ENCODE data around the gene CHTOP. TPM values are rescaled to one million over a fixed set of nuclear protein-coding genes. Genes with fewer than 3 reads are reported as not detected.
A peak's percentile ranks its signal among the peaks of the same experiment; 100 is the strongest.

The CHTOP gene
- total and polyA plus RNA-seq, 2 of the 13 experiments (the other 11 are each of a cell fraction or from before 2014, with no cell fraction given): 38.0 to 51.9 TPM

DNA sequence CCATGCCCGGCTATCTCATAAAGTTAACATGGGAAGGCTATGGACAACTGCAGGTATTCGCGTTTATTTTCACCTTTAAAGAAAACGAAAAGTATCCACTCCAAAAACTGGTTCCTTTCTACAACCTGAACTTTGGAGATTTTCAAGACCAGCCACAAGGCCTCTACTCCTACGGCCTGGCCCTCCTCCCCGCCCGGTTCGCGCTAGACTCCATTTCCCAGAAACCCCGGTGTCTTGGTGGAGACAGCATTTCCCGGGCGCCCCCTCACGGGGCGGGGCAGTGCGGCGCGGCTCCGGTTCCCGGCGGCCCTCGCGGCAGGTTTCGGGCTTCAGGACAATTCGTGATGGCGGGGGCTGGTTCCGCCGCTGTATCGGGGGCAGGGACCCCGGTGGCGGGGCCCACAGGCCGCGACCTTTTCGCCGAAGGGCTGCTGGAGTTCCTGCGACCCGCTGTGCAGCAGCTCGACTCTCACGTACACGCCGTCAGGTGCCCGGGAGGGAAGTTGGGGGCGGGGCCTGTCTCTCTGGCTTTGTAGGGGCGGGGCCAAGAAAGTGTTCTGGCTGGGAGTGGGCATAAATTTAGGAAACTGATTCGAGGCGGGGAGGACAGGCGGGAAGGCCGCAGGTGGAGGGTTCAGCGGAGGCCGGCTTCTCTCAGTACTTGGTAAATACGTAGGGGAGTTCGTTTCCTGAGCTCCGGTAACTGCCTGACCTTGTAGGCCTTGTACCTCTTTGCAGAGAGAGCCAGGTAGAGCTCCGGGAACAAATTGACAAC lies 24.7 kb downstream of the CHTOP start, which contains the start of gene SNAPIN (continued):
- TF ChIP-seq ZNF333 (CRISPR knock-in tag; IDR thresholded peaks at IDR 0.05; ENCODE audit: borderline replicate concordance) (peak; percentile 47; the same call in 1 of the 2 replicates), PHF21A (CRISPR knock-in tag; IDR thresholded peaks at IDR 0.05) (peak; percentile 21; the same call in 1 of the 2 replicates), KDM3A (CRISPR knock-in tag; IDR thresholded peaks at IDR 0.05; ENCODE audit: low read depth) (0 out of 2 replicates have a peak, but pooled peaks have one; percentile 68), KDM5B (CRISPR knock-in tag; IDR thresholded peaks at IDR 0.05; ENCODE audit: borderline replicate concordance) (peak; percentile 62; the same call in 1 of the 2 replicates), ZNF484 (CRISPR knock-in tag; IDR thresholded peaks at IDR 0.05; ENCODE audit: borderline replicate concordance, low read depth) (no peak), ZMYM2 (CRISPR knock-in tag; IDR thresholded peaks at IDR 0.05) (no peak), ZSCAN25 (CRISPR knock-in tag; IDR thresholded peaks at IDR 0.05) (no peak), MAFK (conservative IDR thresholded peaks at IDR 0.05 in 1 of 2, IDR thresholded peaks at IDR 0.05 in 1 of 2; ENCODE audit: low read length in 2 of 2) (no peak), GABPB1 (CRISPR knock-in tag; IDR thresholded peaks at IDR 0.05) (peak; percentile 94), ZC3H13 (CRISPR knock-in tag; IDR thresholded peaks at IDR 0.05) (no peak), ZNF10 (CRISPR knock-in tag; IDR thresholded peaks at IDR 0.05; ENCODE audit: borderline replicate concordance, low read depth) (no peak), ZFY (CRISPR knock-in tag; IDR thresholded peaks at IDR 0.05) (peak; percentile 97), ZNF709 (CRISPR knock-in tag; IDR thresholded peaks at IDR 0.05) (no peak), ZBTB7B (CRISPR knock-in tag; IDR thresholded peaks at IDR 0.05) (peak; percentile 51; the same call in 1 of the 2 replicates), ZNF180 (CRISPR knock-in tag; IDR thresholded peaks at IDR 0.05; ENCODE audit: borderline replicate concordance, low read depth) (no peak), TRIM24 (CRISPR knock-in tag; IDR thresholded peaks at IDR 0.05) (no peak), KDM4B (CRISPR knock-in tag; IDR thresholded peaks at IDR 0.05) (no peak; the same call in 1 of the 2 replicates), REXO4 (CRISPR knock-in tag; IDR thresholded peaks at IDR 0.05; ENCODE audit: borderline replicate concordance) (no peak), ZNF850 (CRISPR knock-in tag; conservative IDR thresholded peaks at IDR 0.05) (no peak)
- TF ChIP-seq, protein P1, sequence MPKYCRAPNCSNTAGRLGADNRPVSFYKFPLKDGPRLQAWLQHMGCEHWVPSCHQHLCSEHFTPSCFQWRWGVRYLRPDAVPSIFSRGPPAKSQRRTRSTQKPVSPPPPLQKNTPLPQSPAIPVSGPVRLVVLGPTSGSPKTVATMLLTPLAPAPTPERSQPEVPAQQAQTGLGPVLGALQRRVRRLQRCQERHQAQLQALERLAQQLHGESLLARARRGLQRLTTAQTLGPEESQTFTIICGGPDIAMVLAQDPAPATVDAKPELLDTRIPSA (CRISPR knock-in tag; IDR thresholded peaks at IDR 0.05; ENCODE audit: borderline replicate concordance): no peak
- TF ChIP-seq, protein P2, sequence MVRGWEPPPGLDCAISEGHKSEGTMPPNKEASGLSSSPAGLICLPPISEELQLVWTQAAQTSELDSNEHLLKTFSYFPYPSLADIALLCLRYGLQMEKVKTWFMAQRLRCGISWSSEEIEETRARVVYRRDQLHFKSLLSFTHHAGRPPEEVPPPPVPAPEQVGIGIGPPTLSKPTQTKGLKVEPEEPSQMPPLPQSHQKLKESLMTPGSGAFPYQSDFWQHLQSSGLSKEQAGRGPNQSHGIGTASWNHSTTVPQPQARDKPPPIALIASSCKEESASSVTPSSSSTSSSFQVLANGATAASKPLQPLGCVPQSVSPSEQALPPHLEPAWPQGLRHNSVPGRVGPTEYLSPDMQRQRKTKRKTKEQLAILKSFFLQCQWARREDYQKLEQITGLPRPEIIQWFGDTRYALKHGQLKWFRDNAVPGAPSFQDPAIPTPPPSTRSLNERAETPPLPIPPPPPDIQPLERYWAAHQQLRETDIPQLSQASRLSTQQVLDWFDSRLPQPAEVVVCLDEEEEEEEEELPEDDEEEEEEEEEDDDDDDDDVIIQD (CRISPR knock-in tag; IDR thresholded peaks at IDR 0.05; ENCODE audit: low read depth): no peak
- TF ChIP-seq, protein P3, sequence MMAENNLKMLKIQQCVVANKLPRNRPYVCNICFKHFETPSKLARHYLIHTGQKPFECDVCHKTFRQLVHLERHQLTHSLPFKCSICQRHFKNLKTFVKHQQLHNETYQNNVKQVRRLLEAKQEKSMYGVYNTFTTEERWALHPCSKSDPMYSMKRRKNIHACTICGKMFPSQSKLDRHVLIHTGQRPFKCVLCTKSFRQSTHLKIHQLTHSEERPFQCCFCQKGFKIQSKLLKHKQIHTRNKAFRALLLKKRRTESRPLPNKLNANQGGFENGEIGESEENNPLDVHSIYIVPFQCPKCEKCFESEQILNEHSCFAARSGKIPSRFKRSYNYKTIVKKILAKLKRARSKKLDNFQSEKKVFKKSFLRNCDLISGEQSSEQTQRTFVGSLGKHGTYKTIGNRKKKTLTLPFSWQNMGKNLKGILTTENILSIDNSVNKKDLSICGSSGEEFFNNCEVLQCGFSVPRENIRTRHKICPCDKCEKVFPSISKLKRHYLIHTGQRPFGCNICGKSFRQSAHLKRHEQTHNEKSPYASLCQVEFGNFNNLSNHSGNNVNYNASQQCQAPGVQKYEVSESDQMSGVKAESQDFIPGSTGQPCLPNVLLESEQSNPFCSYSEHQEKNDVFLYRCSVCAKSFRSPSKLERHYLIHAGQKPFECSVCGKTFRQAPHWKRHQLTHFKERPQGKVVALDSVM (CRISPR knock-in tag; IDR thresholded peaks at IDR 0.05): peak; percentile 35; the same call in 1 of the 2 replicates

Data from HepG2 (cell line).